ENCODE data around the gene OPALIN. TPM values are rescaled to one million over a fixed set of nuclear protein-coding genes. Genes with fewer than 3 reads are reported as not detected.

Gene OPALIN
- total and polyA plus RNA-seq, 2 donors (not counting 1 experiment from before 2014, with no cell fraction given): not detected

DNA sequence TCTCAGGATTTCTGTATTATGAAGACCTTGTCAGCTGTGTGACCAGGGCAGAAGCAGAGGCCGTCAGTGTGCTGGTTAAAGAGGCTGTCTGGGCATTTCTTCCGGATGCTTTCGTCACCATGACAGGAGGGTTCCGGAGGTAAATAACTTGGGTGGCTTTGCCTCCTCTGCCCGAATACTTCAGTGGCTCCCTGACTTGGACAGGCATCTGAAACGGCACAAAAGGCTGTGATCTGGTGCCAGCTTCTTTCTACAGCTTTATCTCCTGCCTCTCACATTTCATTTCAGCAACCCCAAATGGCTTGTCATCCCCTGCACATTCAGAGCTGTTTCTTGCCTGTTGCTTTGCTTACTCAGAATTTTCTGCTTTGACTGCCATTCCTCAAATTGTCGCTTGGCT, 31.3 kb downstream of the OPALIN start:
- H3K4me1 Mint-ChIP-seq: peaks cover 2% of the 10 kb centered on the region
- Histone ChIP-seq H3K27ac (ENCODE audit: low read length in 2 of 2) (no peak overlapping the region), H3K36me3 (replicated peaks in 1 of 2; ENCODE audit: control extremely low read depth in 1 of 2, control insufficient read depth in 1 of 2, extremely low read depth in 1 of 2, insufficient read depth in 2 of 2, low read length in 1 of 2) (no peaks in the 10 kb centered on the region), H3K4me3 (ENCODE audit: control extremely low read depth in 1 of 5, extremely low read depth in 1 of 5, insufficient read depth in 1 of 5, low read depth in 2 of 5, low read length in 4 of 5) (no peak overlapping the region), H3K4me1 (ENCODE audit: control insufficient read depth in 2 of 2, insufficient read depth in 2 of 2, low read length in 2 of 2) (no peaks in the 10 kb centered on the region), H3K9me3 (ENCODE audit: control extremely low read depth in 1 of 3, control insufficient read depth in 2 of 3, insufficient read depth in 1 of 3, low read length in 2 of 3) (no peaks in the 10 kb centered on the region), H4K20me1 (ENCODE audit: control insufficient read depth, insufficient read depth, low read length, poor library complexity, severe bottlenecking) (no peaks in the 10 kb centered on the region), H3K9ac (ENCODE audit: low read length) (no peak overlapping the region), H3K27me3 (replicated peaks in 1 of 4; ENCODE audit: control extremely low read depth in 1 of 4, control insufficient read depth in 3 of 4, insufficient read depth in 4 of 4, low read length in 3 of 4) (no peaks in the 10 kb centered on the region), H3K4me2 (replicated peaks; ENCODE audit: low read depth, low read length, poor library complexity, severe bottlenecking) (no peak overlapping the region), H2AFZ (ENCODE audit: insufficient read depth, low read depth, low read length, poor library complexity, severe bottlenecking) (no peak overlapping the region), H3K79me2 (ENCODE audit: control insufficient read depth, insufficient read depth, low read length) (no peaks in the 10 kb centered on the region)
- H3K4me3 Mint-ChIP-seq: no peak overlapping the region
- whole genome bisulfite sequencing (ENCODE audit: insufficient coverage): 96% methylated on average over 7 of the region's 7 CpGs
- intact Hi-C loops (cut with micrococcal nuclease): no loop called here
- ATAC-seq (ENCODE audit: low read depth): no peak
- CTCF ChIA-PET: no interaction called here
- POLR2A ChIA-PET: no interaction called here
- TF ChIP-seq EZH2 (IDR thresholded peaks at IDR 0.05; ENCODE audit: borderline replicate concordance, insufficient read depth, low read depth, low read length, poor library complexity, severe bottlenecking): no peak
- TF ChIP-seq, protein P1, sequence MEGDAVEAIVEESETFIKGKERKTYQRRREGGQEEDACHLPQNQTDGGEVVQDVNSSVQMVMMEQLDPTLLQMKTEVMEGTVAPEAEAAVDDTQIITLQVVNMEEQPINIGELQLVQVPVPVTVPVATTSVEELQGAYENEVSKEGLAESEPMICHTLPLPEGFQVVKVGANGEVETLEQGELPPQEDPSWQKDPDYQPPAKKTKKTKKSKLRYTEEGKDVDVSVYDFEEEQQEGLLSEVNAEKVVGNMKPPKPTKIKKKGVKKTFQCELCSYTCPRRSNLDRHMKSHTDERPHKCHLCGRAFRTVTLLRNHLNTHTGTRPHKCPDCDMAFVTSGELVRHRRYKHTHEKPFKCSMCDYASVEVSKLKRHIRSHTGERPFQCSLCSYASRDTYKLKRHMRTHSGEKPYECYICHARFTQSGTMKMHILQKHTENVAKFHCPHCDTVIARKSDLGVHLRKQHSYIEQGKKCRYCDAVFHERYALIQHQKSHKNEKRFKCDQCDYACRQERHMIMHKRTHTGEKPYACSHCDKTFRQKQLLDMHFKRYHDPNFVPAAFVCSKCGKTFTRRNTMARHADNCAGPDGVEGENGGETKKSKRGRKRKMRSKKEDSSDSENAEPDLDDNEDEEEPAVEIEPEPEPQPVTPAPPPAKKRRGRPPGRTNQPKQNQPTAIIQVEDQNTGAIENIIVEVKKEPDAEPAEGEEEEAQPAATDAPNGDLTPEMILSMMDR (IDR thresholded peaks at IDR 0.05): no peak
- peaks cover 21% of the 10 kb centered on the region for H3K27me3 Mint-ChIP-seq
- H3K27ac Mint-ChIP-seq: no peak overlapping the region
- no peaks in the 10 kb centered on the region for H3K9me3 Mint-ChIP-seq (ENCODE audit: insufficient read depth)
- no peak for DNase-seq

- TF ChIP-seq EZH2 (IDR thresholded peaks at IDR 0.05; ENCODE audit: borderline replicate concordance, insufficient read depth, low read depth, low read length, poor library complexity, severe bottlenecking): no peak
- TF ChIP-seq, protein P1 (IDR thresholded peaks at IDR 0.05): no peak
- CTCF ChIA-PET: interaction anchor here (0.8 to 1.2 kb wide), 3 partner anchors 8 to 96 kb away, joined by 3 to 4 read pairs (median 3); no protein-coding TSS in a partner anchor
- no peaks in the 10 kb centered on the region for H3K9me3 ChIP-seq (ENCODE audit: control extremely low read depth in 1 of 3, control insufficient read depth in 2 of 3, insufficient read depth in 1 of 3, low read length in 2 of 3)
- H3K27me3 ChIP-seq (replicated peaks in 1 of 4; ENCODE audit: control extremely low read depth in 1 of 4, control insufficient read depth in 3 of 4, insufficient read depth in 4 of 4, low read length in 3 of 4): no peaks in the 10 kb centered on the region
- no peak overlapping the region for H3K4me2 ChIP-seq (replicated peaks; ENCODE audit: low read depth, low read length, poor library complexity, severe bottlenecking)
- ATAC-seq (ENCODE audit: low read depth) (no peak), DNase-seq (no peak)
- H2AFZ ChIP-seq (ENCODE audit: insufficient read depth, low read depth, low read length, poor library complexity, severe bottlenecking): no peak overlapping the region
- H3K4me1 ChIP-seq (ENCODE audit: control insufficient read depth in 2 of 2, insufficient read depth in 2 of 2, low read length in 2 of 2): no peaks in the 10 kb centered on the region
- Mint-ChIP-seq H3K9me3 (ENCODE audit: insufficient read depth) (no peaks in the 10 kb centered on the region), H3K27me3 (peaks cover 30% of the 10 kb centered on the region), H3K4me3 (no peak overlapping the region), H3K4me1 (no peaks in the 10 kb centered on the region), H3K27ac (no peak overlapping the region)
- intact Hi-C loops (cut with micrococcal nuclease): no loop called here
- POLR2A ChIA-PET: no interaction called here
- no peak overlapping the region for H3K27ac ChIP-seq (ENCODE audit: low read length in 2 of 2)
- H3K36me3 ChIP-seq (replicated peaks in 1 of 2; ENCODE audit: control extremely low read depth in 1 of 2, control insufficient read depth in 1 of 2, extremely low read depth in 1 of 2, insufficient read depth in 2 of 2, low read length in 1 of 2): no peaks in the 10 kb centered on the region
- H4K20me1 ChIP-seq (ENCODE audit: control insufficient read depth, insufficient read depth, low read length, poor library complexity, severe bottlenecking): no peaks in the 10 kb centered on the region
- no peak overlapping the region for H3K4me3 ChIP-seq (ENCODE audit: control extremely low read depth in 1 of 5, extremely low read depth in 1 of 5, insufficient read depth in 1 of 5, low read depth in 2 of 5, low read length in 4 of 5)
- WGBS (ENCODE audit: insufficient coverage): no CpG with 5 or more reads among the region's 4 CpGs
- no peak overlapping the region for H3K9ac ChIP-seq (ENCODE audit: low read length)
- H3K79me2 ChIP-seq (ENCODE audit: control insufficient read depth, insufficient read depth, low read length): no peaks in the 10 kb centered on the region
Observed at GRCh38 chr10:96325719-96326373, 33.0 kb downstream of the OPALIN start.
